K562 (cell line): ENCODE results near the gene PUM1. TPM values are rescaled to one million over a fixed set of nuclear protein-coding genes. Genes with fewer than 3 reads are reported as not detected.

Source experiments
- ATAC-seq: fragments of 200-7000 bp; cut with Tn5 transposase; 3 replicates; pipeline ENCODE4 v1.9.1; 2020; ENCODE audit warnings: moderate library complexity
- BruUV-seq: library from RNA; stranded (reverse); fragments of 400-500 nt; replicated peaks from 2 replicates; lab custom pipeline; 2021; lab: Mats Ljungman, UMichigan
- CTCF ChIA-PET: fragments of 300-600 bp; formaldehyde crosslinking; extraction: SDS; loops from one replicate; lab custom pipeline; 2021; ENCODE audit warnings: low intra/inter-chr PET ratio; lab: Yijun Ruan, JAX
- POLR2A ChIA-PET: fragments of 300-600, 350-650 bp; sonication (Branson Sonifier 250); formaldehyde crosslinking; extraction: SDS; loops from one replicate; lab custom pipeline; 2021; ENCODE audit warnings: antibody characterized with exemption, inconsistent platforms; lab: Yijun Ruan, JAX
- DNase-seq, 4 experiments: peaks; one replicate each; pipeline versions ENCODE4 v3.0.0 to v3.0.0-alpha.2; 2011 to 2018; ENCODE audit warnings: low spot score in 3 of 4, mixed read lengths in 3 of 4; ENCODE audit errors: extremely low read depth in 1 of 4
- FAIRE-seq: peaks from 2 replicates; lab custom pipeline; 2011; peaks lifted over from hg19 to GRCh38; lab: Jason Lieb, UNC
- H2AFZ ChIP-seq: 2 replicates; pipeline ENCODE4 v1.6.0; 2011; ENCODE audit warnings: low read depth, low read length, control low read depth, inconsistent platforms
- H3K27ac ChIP-seq: fragments of 200-600 bp; 3 replicates; pipeline ENCODE4 v1.8.0; 2011; ENCODE audit warnings: low read depth, mild to moderate bottlenecking, control low read depth, inconsistent platforms, low read length, moderate library complexity, mixed read lengths; ENCODE audit errors: extremely low read depth
- H3K27me3 ChIP-seq, 2 experiments: fragments of 300-600 bp in 1 of 2; 2 replicates in 1 of 2; 3 replicates in 1 of 2; pipeline versions ENCODE4 v1.6.0 to v1.8.0; 2011; ENCODE audit warnings: inconsistent platforms in 2 of 2, low read length in 2 of 2, mild to moderate bottlenecking in 1 of 2, mixed read lengths in 1 of 2, moderate library complexity in 1 of 2; ENCODE audit not compliant: control insufficient read depth in 2 of 2, insufficient read depth in 2 of 2
- H3K36me3 ChIP-seq: fragments of 300-600 bp; 3 replicates; pipeline ENCODE4 v1.8.0; 2011; ENCODE audit warnings: mild to moderate bottlenecking, low read length, inconsistent platforms; ENCODE audit not compliant: control insufficient read depth, insufficient read depth
- H3K4me1 ChIP-seq, 2 experiments: fragments of 200-600 bp in 1 of 2; replicated peaks in 1 of 2; 2 replicates in 1 of 2; 3 replicates in 1 of 2; pipeline versions ENCODE4 v1.5.1 to v1.8.0; 2011; ENCODE audit warnings: inconsistent platforms in 2 of 2, low read length in 2 of 2, mild to moderate bottlenecking in 1 of 2, mixed read lengths in 1 of 2, moderate library complexity in 1 of 2; ENCODE audit not compliant: control insufficient read depth in 2 of 2, insufficient read depth in 2 of 2
- H3K4me2 ChIP-seq: 2 replicates; pipeline ENCODE4 v1.6.1; 2011; ENCODE audit warnings: low read length, control low read depth, inconsistent platforms, mixed read lengths; ENCODE audit not compliant: insufficient read depth
- H3K4me3 ChIP-seq: fragments of 200-600 bp; sonication (generic), shearing (Covaris generic); 2 replicates; pipeline ENCODE4 v1.5.1; 2016; ENCODE audit warnings: control low read depth, inconsistent platforms
- H3K79me2 ChIP-seq: fragments of 200-600 bp; 3 replicates; pipeline ENCODE4 v1.8.0; 2011; ENCODE audit warnings: low read length, inconsistent platforms; ENCODE audit not compliant: control insufficient read depth, insufficient read depth
- H3K9ac ChIP-seq, 2 experiments: 2 replicates each; pipeline versions ENCODE4 v1.6.0 to v1.6.1; 2011; ENCODE audit warnings: low read depth in 2 of 2, low read length in 2 of 2, control low read depth in 1 of 2, inconsistent platforms in 1 of 2, mild to moderate bottlenecking in 1 of 2, mixed read lengths in 1 of 2; ENCODE audit not compliant: insufficient read depth in 1 of 2
- H3K9me1 ChIP-seq: one replicate; pipeline ENCODE4 v1.6.0; 2011; ENCODE audit warnings: inconsistent platforms, mild to moderate bottlenecking, low read length, moderate library complexity; ENCODE audit not compliant: control insufficient read depth, insufficient read depth
- H3K9me3 ChIP-seq: replicated peaks from 2 replicates; pipeline ENCODE4 v1.5.1; 2011; ENCODE audit warnings: low read depth, low read length, inconsistent platforms; ENCODE audit not compliant: control insufficient read depth, insufficient read depth
- H4K20me1 ChIP-seq: replicated peaks from 2 replicates; pipeline ENCODE4 v1.6.1; 2011; ENCODE audit warnings: low read length, inconsistent platforms, mixed read lengths; ENCODE audit not compliant: control insufficient read depth, insufficient read depth
- AFF4 ChIP-seq: sonication (generic); formaldehyde crosslinking; IDR thresholded peaks from 2 replicates; pipeline ENCODE4 v1.8.0; 2023; ENCODE audit warnings: mild to moderate bottlenecking, missing genetic modification reagents
- BACH1 ChIP-seq: fragments of 200-800 bp; sonication (Bioruptor generic); IDR thresholded peaks from 2 replicates; pipeline ENCODE4 v1.6.1; 2016; ENCODE audit warnings: missing genetic modification characterization, missing compliant biosample characterization
- DMBX1 ChIP-seq: fragments of 250-450 bp; sonication (Bioruptor Pico); IDR thresholded peaks from 2 replicates; pipeline ENCODE4 v1.8.0; 2022; ENCODE audit warnings: inconsistent platforms, mild to moderate bottlenecking, moderate library complexity, borderline replicate concordance
- FOXA1 ChIP-seq: fragments of 450-650 bp; IDR thresholded peaks from 2 replicates; pipeline ENCODE4 v1.6.1; 2016; ENCODE audit warnings: mild to moderate bottlenecking, borderline replicate concordance
- HDAC2 ChIP-seq: fragments of 450-650 bp; IDR thresholded peaks from 2 replicates; pipeline ENCODE4 v1.6.1; 2016; ENCODE audit warnings: mild to moderate bottlenecking
- NCOA1 ChIP-seq: fragments of 450-650 bp; IDR thresholded peaks from 2 replicates; pipeline ENCODE4 v1.6.1; 2016; ENCODE audit warnings: low read depth
- PTTG1 ChIP-seq: fragments of 450-650 bp; IDR thresholded peaks from 2 replicates; pipeline ENCODE4 v1.6.1; 2016; ENCODE audit warnings: low read depth, mild to moderate bottlenecking, missing genetic modification characterization, missing compliant biosample characterization
- RFX7 ChIP-seq: fragments of 250-450 bp; sonication (Bioruptor Pico); IDR thresholded peaks from 2 replicates; pipeline ENCODE4 v1.5.1; 2021; ENCODE audit warnings: mild to moderate bottlenecking
- ZNF589 ChIP-seq: fragments of 200-800 bp; sonication (Bioruptor generic); IDR thresholded peaks from 2 replicates; pipeline ENCODE4 v1.6.1; 2016; ENCODE audit warnings: low read depth, missing genetic modification characterization, missing compliant biosample characterization
- WGBS: fragments of 100-300 bp; shearing (Covaris generic); methylation state at CpG from one replicate; pipeline ENCODE4 v1.1.6; 2016; ENCODE audit warnings: low coverage, mixed read lengths; ENCODE audit not compliant: insufficient coverage; ENCODE audit errors: missing lambda C conversion rate; 5-methylcytosine and 5-hydroxymethylcytosine counted together
- in situ Hi-C: fragments of 300-500 bp; cut with MboI; formaldehyde crosslinking; loops from 4 replicates; pipeline ENCODE4 v1.15.0; 2018; ENCODE audit warnings: inconsistent platforms, mixed read lengths
- intact Hi-C: fragments of 100-400 bp; cut with micrococcal nuclease; formaldehyde crosslinking; loops from 2 replicates; pipeline ENCODE4 v1.14.2; 2022
- polyA plus RNA-seq, 8 experiments: library from polyadenylated mRNA; depleted of rRNA in 4 of 8; stranded (reverse) in 5 of 8; unstranded in 3 of 8; fragments of >200 nt; fragmentation: Nextera tagmentation in 2 of 8; fragmentation: Illumina TruSeq in 1 of 8; extraction: Ambion mirVana in 2 of 8; extraction: Trizol in 1 of 8; gene quantifications; 2 replicates each; pipeline versions ENCODE4 v1.2.1 to v1.2.3, GENCODE V29; 2011 to 2014; ENCODE audit warnings: inconsistent platforms in 1 of 8, missing spikeins in 1 of 8
- total RNA-seq, 7 experiments: library from RNA; depleted of rRNA in 6 of 7; stranded (reverse); fragments of >200 nt in 6 of 7; fragmentation: Illumina TruSeq in 2 of 7; extraction: Trizol in 2 of 7; gene quantifications; 2 replicates each; pipeline versions ENCODE4 v1.2.1 to v1.2.3, GENCODE V29; 2011 to 2021; ENCODE audit warnings: low replicate concordance in 1 of 7
- TF ChIP-seq, protein P1 (sequence below), 2 experiments: fragments of 450-650 bp; conservative IDR thresholded peaks; 2 replicates each; pipeline ENCODE4 v1.6.1; 2017; ENCODE audit warnings: mild to moderate bottlenecking in 2 of 2, moderate library complexity in 2 of 2

PUM1 gene
- total and polyA plus RNA-seq, 9 of the 15 experiments (the other 6 are each of a cell fraction or from before 2014, with no cell fraction given) = 37.7 to 104 (median 55.7) TPM

DNA sequence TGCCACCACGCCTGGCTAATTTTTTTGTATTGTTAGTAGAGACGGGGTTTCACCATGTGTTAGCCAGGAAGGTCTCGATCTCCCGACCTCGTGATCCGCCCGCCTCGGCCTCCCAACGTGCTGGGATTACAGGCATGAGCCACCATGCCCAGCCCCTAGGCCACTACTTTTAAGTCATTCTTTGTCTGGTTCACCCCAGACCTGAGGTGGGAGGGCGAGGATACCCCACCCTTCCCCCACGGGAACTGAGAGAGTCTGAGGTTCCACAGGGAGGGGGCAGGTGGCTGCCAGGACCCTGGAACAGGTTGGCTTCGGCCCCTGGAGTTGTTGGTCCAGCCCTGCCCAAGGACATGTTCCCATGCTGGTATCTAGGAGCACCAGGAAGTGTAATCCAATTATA is 149.2 kb downstream of the PUM1 start:
- 89% methylated on average over 12 of the region's 12 CpGs for WGBS
- Histone ChIP-seq H3K27ac (no peak overlapping the region), H3K4me1 (peaks cover 45 to 47% of the 10 kb centered on the region in 2 experiments), H3K79me2 (no peaks in the 10 kb centered on the region), H3K9me3 (no peaks in the 10 kb centered on the region), H3K36me3 (no peaks in the 10 kb centered on the region), H2AFZ (no peak overlapping the region; the same call in 1 of the 2 replicates), H3K9me1 (no peaks in the 10 kb centered on the region), H3K4me3 (no peak overlapping the region), H3K4me2 (no peak overlapping the region), H3K9ac (0 out of 4 replicates have a peak overlapping the region, but pooled peaks of 1 of the 2 experiments have one; percentile 69), H3K27me3 (no peaks in the 10 kb centered on the region), H4K20me1 (no peaks in the 10 kb centered on the region)
- in situ Hi-C loops (no loop called here), intact Hi-C loops (no loop called here)
- ChIA-PET CTCF (interaction anchor here (0.6 kb wide), 1 partner anchor 119 kb away, joined by 3 read pairs; no protein-coding TSS in a partner anchor), POLR2A (interaction anchor here (0.6 to 1.1 kb wide), 2 partner anchors 116 to 169 kb away, joined by 3 read pairs; no protein-coding TSS in a partner anchor)
- no TSS peak for BruUV-seq
- ATAC-seq = no peak
- no peak for DNase-seq
- no peak for FAIRE-seq
- TF ChIP-seq BACH1 (tag) (no peak), AFF4 (no peak), ZNF589 (CRISPR knock-in tag) (no peak), HDAC2 (no peak), PTTG1 (tag) (no peak), NCOA1 (no peak), RFX7 (CRISPR knock-in tag) (no peak), FOXA1 (no peak), DMBX1 (CRISPR knock-in tag) (no peak)
- TF ChIP-seq, protein P1, sequence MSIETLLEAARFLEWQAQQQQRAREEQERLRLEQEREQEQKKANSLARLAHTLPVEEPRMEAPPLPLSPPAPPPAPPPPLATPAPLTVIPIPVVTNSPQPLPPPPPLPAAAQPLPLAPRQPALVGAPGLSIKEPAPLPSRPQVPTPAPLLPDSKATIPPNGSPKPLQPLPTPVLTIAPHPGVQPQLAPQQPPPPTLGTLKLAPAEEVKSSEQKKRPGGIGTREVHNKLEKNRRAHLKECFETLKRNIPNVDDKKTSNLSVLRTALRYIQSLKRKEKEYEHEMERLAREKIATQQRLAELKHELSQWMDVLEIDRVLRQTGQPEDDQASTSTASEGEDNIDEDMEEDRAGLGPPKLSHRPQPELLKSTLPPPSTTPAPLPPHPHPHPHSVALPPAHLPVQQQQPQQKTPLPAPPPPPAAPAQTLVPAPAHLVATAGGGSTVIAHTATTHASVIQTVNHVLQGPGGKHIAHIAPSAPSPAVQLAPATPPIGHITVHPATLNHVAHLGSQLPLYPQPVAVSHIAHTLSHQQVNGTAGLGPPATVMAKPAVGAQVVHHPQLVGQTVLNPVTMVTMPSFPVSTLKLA (conservative IDR thresholded peaks at IDR 0.05) = no peak
